ENCODE results near the gene RIF1.

GRCh38 chr2:151417650-151418049 is 7.9 kb downstream of the RIF1 start:
- TF ChIP-seq CTCF (IDR thresholded peaks at IDR 0.05) (no peak), EP300 (IDR thresholded peaks at IDR 0.05) (no peak)

All from esophagus muscularis mucosa (tissue), 3 donors.